ENCODE measurements around the gene FARP1.

FARP1 gene

DNA sequence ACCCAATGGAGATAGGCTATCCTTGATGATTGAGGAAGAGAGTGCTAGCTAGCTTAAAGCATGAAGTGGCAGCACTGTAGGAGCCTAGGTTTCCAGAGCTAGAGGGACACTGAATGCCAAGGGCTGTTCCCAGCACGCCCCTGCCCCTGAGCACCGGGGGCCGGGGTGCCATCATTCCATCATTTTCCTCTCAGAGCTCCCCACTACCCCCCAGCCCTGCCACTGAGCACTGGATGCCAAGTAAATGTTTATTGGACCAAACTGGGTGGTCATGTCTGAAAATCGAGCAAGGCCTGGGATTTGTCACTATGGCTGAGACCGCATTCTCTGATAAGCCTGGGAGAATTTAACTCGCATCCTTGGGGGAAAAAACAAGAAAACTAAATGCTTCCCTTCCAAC, 291.2 kb downstream of the FARP1 start:
- DNase-seq = no peak

DNA sequence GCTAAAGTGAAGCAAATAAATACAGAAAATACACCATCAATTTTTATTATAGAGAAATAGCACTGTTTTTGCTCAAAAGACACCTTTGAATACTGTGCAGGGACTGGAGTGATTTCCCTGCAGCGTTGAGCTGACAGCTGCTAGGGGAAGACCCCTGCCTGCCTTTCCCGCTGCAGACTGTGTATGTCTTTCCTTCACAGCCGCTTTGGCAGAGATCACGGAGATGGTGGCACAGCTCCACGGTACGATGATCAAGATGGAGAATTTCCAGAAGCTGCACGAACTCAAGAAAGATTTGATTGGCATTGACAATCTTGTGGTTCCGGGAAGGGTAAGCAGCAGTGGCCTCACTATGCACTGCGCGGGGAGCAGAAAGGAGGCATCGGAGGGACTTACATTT, 292.5 kb downstream of the FARP1 start:
- no peak for DNase-seq

DNA sequence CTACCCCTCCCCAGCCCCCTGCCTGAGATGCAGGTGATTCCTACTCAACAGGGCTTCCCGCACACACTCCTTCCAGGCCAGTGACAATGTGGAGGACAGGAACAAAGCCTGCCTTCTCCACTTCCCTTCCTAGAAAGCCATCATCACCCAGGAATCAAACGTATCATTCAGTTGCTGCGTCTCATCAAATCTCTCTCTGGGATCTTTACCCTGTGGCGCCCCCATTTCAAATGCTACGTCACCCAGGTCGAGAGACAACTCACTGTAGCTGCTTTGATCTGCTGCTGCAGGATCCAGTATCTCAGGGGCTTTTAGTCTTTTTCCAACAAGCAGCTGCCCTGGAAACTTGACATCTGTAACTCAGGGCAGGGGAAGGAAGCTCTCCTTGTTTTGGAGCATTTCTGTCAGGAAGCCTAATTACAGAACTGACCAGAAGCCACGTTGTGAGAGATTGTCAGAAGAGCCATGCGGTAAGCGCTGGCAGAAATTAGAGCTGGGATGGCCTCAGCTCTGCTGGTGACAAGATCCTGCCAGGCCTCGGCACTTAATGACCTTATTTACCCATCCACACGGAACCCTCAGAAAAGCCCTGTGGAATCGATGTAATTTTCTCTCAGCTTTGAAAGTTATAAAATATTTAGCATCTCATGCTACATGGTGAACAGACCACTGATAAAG, 293.5 kb downstream of the FARP1 start:
- no peak for DNase-seq

DNA sequence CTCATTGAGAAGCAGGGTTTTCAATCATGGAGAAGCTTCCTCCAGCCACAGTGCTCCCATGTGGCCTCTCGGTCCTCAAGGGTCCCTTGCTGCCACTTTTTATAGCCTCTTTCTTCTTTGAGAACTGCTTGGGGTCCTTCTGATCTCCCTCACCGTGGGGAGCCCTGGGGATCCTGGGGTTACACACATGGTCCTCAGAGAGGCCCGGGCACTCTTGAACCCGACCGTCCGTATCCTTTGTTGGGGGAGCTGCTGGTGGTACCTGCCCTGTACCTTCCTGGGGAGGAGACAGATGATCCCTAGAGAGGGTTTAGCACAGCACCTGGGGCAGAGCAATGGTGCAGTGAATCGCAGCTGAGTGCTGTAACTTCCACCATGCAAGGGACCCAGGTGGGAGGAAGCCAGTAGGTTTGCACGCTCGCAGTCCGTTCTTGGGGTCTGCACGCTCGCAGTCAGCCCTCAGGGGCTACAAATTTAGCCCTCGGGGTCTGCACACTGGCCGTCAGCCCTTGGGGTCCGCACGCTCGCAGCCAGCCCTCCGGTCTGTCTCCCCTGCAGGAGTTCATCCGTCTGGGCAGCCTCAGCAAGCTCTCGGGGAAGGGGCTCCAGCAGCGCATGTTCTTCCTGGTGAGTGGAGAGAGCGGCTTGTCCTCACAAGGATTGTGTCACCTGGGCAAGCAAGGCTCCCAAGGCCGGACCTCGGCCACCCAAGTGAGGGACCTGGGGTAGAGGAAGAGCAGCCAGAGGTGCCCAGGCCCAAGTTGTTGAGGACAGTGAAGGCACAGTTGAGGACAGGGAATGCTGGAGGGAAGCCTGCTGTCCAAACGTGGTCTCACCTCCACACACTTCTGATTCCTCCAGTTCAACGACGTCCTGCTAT, 295.6 kb downstream of the FARP1 start:
- DNase-seq = no peak

DNA sequence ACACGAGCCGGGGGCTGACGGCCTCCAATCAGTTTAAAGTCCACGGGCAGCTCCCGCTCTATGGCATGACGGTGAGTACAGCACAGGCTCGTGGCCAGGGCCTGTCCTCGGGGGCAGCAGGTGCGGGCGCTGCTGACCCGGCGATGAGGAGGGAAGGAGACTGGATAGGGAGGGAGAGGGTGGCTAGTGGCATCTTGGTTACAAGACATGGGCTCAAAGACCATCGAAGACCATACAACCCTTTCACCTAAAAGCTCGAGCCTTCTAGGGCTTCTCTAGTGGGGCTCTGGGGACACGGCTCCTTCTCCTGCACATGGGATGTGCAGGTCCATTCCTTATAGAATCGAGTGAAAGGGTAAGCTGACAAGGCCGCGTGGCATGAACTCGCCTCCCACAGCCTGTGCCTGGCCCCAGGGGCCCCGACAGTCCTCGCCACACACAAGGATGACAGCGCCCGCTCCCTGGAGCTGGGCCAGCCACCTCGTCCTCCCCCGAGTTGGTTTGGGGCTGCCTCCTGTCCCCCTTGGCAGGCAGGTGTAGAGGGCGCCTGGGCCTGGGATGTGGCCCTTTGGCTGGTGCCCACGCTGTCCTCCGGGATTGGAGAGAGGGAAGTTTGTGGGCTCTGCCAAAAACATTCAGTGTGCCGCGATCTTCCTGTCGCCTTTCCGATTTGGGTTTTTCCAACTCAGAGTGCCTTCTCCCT, 296.4 kb downstream of the FARP1 start:
- DNase-seq = no peak

DNA sequence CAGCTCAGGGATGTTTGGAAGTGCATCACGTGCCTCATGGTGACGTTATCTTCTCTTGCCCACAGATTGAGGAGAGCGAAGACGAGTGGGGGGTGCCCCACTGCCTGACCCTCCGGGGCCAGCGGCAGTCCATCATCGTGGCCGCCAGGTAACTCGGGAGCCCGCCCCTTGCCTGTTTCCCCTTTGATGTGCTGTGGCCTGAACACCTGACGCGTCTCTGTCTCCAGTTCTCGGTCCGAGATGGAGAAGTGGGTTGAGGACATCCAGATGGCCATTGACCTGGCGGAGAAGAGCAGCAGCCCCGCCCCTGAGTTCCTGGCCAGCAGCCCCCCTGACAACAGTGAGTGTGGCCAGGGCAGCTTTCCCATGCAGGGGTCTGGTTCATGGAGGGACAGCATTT, 297.0 kb downstream of the FARP1 start:
- no peak for DNase-seq

DNA sequence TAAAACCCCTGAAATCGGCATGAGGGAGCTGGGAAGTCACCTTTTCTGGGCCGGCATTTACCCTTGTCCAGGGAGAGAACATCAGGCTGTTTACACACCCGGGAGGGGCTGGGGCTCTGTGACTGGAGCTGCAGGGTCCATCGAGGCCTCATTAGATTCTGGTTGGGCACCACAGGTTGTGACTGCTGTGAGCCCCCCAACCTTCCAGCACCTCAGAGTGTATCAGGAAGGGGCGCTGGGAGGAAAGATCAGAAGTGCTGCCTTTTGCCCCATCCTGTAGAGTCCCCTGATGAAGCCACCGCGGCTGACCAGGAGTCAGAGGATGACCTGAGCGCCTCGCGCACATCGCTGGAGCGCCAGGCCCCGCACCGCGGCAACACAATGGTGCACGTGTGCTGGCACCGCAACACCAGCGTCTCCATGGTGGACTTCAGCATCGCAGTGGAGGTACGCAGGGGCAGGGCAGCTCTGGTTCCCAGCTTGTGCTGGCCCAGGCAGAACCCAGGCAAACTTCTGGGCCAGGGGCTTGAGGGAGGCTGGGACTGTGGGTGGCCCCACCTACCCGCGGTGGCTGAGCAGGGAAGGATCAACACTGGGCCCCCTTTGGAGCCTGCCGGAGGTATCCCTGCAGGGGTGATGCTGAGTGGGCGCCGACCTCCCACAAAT, 297.6 kb downstream of the FARP1 start:
- DNase-seq = no peak

DNA sequence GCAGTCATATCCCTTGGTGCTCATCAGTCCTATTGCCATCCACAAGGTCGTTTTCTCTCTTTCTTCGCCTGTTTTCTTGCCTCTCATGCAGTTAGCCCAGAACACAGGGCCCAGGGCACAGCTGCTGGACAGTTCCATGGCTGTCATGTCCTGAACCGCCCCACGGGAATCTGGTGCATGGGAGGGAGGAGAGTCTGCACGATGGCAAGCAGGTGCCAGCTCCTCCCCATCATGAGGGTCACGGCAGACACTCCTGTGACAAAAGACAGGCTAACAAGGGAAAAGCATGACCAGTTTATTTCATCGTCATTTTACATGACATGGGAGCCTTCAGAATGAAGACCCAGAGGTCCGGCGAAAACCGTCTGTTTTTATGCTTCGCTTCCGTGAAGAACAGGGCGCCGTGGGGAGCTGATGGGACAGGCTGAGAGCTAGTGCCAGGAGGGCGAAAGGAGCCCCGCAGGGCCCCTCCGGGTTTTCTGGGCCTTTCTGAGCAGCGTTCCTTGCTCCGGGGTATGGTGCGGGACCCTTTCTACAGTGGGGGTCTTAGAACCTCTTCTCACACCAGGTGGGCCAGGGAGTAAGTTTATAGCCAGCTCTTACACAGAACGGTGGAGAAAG, 298.3 kb downstream of the FARP1 start:
- no peak for DNase-seq

DNA sequence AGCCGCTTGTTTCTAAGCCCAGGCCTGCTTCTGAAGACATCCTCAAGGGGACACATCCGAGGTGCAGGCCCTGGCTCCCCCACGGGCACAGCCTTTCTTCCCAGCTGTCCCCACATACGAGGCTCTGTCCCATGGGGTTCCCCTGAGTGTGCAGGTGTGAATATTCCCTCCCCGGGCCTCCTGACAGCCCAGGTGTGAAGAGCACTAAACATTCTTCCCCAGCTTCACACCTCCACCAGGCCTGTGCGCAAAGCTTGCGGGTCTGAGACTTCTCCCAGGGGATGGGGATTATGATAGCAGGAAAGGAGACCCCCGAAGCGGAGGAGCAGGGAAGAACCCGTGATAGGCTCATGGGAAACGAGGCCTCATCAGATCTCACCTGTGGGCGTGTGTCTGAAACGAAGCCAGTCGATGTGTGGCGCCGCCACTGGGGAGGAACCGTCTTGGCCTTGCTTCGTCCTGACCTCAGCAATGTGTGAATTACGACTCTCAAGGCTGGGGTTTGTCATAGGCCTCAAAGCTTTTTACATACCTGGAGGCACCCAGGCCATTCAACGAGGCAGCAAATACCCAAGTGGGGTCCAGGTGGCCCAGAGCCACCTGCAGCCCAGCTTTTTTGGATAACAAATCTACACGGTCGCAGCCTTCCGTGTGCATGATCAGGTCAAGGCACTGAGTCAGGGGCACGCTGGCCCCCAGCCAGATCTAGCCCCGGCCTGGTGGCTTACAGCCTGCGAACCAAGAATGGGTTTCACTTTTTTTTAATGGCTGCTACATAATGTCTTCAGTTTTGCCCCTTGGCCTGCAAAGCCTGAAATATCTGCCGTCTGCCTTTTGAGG, 299.7 kb downstream of the FARP1 start:
- DNase-seq = no peak

DNA sequence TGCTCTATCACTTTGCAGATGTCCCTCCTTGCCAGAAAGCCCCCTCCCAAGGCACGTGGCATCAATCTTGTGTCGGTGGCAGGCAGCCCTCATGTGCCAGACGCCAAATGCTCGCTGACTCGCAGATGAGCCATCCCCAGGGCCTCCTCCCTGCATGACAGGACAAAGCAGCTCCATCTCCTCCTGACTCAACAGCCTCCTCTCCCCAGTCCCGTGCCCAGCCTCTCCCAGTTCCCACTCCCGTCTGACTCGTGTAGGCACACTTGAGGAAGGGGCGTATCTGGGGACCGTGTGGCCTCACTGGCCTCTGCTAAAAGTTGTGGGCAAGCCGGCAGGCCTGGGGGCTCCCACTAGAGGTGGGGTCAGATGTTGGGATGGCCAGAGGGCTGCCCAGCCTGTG, 300.4 kb downstream of the FARP1 start:
- peak; percentile 55 to 76 (median 66) for DNase-seq

DNA sequence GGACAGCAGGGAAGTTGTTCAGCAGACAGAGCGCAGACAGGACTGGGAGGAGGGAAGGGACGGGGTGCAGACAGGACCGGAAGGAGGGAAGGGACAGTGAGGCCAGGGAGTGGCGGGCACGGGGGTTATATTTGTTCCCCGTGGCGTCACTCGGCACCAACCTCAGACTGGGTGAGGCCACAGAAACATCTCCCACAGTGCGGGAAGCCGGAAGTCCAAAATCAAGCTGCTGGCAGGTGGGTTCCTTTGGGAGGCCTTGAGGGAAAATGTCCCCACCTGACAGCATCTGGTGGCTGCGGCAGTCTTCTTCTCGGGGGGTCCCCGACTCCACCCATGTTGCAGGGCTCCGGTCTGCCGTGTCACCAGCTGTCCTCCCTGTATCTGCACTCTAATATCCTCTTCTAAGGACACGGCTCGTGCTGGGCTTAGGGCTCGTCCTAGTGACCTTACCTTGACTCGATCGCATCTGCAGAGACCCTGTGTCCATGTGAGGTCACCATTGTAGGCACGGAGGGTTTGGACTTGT, 301.0 kb downstream of the FARP1 start:
- peak in 1 of 4 experiments; percentile 12 for DNase-seq

DNA sequence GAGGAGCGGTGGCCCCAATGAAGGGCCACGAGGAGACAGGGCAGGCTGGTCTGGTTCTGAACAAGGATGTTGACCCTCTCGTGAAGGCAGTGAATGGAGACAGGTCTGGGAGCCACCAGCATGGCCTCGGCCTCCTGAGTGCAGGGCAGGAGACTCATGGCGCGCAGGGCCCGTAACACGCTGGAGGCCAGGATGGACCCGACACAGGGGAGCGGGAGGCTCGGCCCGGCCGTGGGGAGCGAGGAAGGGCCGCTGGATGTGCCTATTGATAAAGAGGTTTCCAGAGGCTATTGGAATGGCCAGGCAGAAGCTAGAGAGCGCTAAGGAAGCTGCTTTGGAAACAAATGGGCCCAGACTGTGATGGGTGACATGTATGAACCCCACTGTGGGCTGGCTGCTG, 301.5 kb downstream of the FARP1 start:
- no peak for DNase-seq

DNA sequence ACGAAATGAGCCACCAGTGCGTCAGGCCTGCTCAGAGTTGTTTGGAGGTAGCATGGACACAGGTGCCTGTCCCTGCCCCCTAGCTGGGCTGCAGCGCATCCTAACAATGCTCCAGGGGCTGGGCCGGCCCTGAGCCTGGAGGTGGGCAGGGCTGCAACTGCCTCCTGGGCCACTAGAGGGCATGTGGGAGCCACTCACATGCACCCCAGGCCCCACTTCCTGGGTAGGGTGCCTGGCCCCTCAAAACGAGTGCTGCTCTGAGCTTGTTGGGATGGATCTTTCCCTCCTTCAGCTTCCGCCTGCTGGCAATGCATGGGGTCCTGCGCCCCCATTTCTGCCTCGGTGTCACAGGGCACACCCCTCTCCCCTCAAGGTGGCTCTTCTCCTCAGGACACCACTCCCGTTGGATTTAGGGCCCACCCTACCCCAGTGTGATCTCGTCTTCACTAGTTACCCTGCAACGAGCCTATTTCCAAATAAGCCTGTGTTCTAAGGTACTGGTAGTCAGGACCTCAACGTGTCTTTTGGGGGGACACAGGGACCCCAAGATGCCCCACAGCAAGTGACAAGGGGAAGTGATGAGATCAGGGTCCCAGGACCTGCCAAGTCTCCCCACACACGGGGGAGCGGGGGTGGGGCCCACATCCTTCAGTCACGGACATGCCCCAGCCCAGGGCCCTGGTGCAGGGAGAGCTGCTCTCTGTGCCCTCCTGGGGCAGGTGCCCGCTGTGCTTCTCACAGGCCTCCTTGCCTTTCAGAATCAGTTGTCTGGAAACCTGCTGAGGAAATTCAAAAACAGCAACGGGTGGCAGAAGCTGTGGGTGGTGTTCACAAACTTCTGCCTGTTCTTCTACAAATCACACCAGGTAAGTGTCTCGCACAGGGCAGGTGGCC, 302.7 kb downstream of the FARP1 start:
- DNase-seq = peak; percentile 70 to 83 (median 77)

DNA sequence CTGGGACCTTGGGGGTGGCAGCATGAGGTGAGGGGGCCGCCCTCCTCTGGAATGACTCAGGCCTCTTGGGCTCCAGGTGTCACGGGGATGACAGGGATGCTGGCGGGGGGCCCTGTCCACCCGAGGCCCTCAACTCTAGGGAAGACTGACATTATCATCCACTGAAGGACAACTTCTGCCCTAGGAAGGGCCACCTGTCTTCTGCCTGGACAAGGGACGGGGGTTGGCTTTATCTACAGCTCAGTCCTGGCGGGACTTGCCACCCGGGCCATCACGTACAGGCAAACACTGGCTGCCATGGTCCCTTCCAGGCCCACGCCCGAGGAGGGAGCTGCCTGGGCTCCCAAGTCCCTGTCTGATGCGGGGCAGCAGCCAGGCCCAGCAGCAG, 303.3 kb downstream of the FARP1 start:
- DNase-seq = no peak

DNA sequence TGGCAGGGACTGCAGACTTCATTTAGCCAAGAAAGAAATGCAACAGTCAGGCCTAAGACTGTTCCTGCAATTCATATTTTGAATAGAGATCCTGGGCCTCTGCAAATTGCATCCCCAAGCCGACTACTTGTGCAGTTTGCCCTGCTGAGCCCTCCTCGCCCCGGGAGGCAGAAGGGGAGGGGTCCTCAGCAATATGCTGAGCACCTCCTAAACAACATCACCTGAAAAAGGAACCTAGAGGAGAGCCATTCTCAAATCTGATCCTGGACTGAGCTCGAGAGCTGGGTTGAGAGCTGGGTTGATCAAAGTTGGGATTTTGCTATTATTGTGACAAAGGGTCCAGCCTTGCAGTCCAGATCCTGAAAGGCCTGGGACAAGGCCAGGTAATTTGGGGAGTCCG, 304.2 kb downstream of the FARP1 start:
- no peak for DNase-seq

DNA sequence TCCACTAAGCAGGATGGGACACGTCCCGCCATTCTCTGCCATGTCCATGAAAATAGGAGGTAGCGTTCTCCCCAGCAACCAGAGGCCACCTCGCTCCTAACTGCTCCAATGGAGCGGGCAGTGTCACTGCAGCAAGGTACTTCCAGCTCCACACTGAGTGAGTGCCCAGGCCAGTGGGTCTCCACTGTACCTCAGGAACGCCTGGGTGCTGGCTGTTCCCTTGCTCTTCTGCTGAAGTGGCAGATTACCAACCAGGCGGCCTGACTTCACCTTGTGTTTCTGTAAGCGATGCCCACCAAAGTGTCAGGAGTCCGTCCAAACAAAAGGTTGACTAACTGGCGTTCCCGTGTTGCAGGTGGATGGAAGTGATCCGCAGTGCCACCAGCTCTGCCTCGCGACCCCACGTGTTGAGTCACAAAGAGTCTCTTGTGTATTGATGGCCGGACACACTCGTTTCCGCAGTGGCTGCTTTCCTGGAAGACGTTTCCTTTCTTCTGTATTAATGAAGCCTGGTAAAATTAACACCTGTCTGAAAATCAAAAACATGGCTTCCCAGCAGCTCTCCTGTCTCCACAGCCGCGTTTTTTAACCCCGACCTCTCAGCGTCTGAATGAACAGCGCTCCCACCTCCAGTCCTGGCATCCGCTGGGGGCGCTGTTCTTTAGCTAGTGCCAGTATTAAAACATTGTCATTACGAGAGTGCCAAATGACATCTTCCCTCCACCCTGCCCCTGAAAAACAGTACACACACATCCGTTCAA, 305.2 kb downstream of the FARP1 start:
- DNase-seq = peak in 1 of 4 experiments; percentile 33

DNA sequence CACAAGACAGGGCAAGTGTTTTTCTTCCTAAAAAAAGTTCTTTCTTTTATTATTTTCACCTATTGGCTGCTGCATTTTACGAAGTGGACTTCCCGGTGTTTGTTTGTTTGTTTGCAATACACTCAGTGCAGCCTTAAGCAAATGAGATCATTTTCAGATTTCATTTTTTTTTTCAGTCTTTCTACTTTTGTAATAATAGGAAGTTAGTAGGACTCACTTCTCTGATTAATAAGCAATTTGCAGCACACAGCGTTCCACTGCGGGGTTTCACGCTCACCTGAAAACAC, 305.7 kb downstream of the FARP1 start:
- DNase-seq = no peak

DNA sequence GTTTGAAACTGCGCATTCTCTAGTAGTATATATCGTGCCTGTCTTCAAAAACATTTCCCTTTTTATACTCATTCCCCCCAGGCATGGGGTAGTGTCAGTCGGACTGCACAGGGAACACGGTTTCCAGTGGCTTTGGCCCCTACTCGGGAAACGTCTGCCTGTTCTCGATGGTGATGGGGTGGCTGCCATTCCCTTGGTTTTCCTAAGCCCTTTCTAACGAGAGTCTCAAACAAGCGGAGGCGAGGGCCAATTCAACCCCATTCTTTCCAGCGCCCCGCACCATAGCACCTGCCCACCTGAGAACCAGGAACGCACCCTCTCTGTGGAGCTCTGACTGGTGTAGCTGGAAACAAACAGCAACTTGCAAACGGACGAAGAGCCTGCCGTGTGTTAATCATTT, 306.4 kb downstream of the FARP1 start:
- no peak for DNase-seq

DNA sequence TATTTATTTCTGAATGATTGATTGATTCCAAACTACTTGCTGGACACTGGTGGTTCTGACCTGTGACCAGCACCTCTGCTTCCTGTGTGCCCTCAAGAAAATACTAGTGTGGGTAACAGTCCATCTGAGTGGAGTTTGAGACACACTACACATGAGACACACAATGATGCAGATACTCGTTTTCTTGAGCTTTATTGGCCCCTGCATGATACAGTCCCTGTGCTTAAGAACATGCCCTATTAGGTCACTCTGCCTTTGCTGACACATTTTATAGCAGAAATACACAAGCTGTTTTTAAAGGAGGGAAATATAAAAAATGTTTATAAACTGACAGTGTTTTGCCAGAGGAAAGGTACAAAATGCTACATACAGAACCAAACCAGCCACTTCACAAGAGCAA, 307.1 kb downstream of the FARP1 start:
- no peak for DNase-seq

Measured in suppressor macrophage (primary cell).